DND-41 (cell line): Measurements from ENCODE around the gene MEN1.

ENCODE experiments used
- CTCF ChIP-seq: IDR thresholded peaks from 2 replicates; pipeline ENCODE4 v1.5.1; 2012; ENCODE audit warnings: borderline replicate concordance, low read length, moderate library complexity, mild to moderate bottlenecking; ENCODE audit not compliant: poor library complexity, severe bottlenecking; ENCODE audit errors: extremely low read depth
- EZH2 ChIP-seq: IDR thresholded peaks from 3 replicates; pipeline ENCODE4 v1.6.1; 2012; ENCODE audit warnings: borderline replicate concordance, low read depth, mild to moderate bottlenecking, moderate library complexity, low read length, inconsistent platforms; ENCODE audit not compliant: severe bottlenecking

DNA sequence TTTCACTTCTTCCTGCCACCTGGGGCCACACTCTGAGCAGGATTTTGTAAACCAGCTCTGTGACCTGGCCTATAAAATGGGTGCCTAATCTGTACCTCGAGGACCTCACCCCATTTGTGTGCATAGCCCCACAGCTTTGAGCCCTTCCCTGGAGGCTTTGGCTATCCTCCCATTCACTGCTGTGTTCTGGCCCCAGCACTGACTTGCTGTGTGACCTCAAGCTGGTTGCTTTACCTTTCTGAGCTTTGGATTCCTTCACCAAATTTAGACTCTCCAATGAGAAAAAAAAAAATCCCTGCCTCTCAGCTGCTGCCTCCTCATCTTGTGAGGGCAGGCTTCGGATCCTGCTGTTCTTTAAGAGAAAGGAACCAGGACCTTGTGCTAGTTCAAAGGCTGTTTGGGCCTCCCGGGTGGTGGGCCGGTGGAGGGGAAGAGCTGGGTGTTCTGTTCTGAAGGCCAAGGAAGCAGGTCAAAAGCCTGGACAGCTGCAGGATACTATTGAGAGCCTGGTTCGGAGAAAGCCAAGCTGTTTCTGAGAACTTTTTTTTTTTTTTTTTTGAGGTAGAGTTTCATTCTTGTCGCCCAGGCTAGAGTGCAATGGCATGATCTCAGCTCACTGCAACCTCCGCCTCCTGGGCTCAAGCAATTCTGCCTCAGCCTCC is 49.5 kb downstream of the MEN1 start:
- TF ChIP-seq CTCF: no peak
- TF ChIP-seq EZH2: no peak
